ENCODE results near the gene ARL4D.
"Not testable (repeated sequence)": the region's sequence is repeated elsewhere in the genome, so short reads cannot be mapped to it uniquely, and the experiment has no call there.

Gene ARL4D, protein sequence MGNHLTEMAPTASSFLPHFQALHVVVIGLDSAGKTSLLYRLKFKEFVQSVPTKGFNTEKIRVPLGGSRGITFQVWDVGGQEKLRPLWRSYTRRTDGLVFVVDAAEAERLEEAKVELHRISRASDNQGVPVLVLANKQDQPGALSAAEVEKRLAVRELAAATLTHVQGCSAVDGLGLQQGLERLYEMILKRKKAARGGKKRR

DNA sequence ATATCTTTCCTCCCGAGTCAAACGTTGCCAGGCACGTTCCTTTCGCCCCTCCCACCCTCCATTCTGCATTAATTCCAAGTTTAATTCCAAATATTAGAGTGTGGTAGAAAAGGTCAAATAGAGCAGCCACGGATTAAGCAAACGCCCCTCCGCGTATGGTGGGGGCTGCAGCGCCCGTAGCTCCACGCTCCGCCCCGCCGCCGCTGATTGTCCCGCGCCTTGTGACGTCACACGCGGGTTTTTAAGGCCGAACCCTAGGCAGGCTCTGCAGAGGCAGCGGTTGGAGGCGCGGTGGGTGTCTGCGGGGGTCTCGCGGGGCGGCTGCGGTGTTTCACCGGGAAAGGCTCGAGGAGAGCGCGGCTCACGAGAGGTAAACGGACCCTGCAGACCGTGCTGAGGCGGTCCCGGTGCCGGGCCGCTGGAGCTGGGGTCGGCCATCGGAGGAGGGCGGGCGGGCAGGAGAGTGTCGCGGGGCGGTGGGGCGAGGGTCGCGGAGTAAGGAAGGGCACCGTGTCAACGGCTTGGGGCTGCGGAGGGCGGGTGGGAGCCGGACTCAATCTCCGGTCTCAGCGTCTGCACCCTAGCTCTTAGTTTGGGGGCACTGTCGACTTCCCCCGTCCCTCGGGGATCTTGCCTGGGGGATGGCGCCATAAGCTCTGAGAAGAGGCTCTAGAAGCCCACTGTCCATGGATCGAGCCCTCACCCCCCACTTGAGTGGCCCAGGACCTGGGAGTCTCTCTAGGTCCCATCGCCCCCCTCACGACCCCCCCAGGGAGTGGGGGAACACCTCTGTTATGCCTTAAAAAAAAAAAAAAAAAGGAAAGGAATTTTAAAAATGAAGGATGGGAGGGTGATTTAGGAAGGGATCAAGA lies at the start of gene ARL4D:
TSS of gene ARL4D (plus strand) at position 270 of the 872 bp plus-strand sequence. CDS start 740 bp downstream, outside the sequence.
- peak; percentile 26 to 86 for DNase-seq

DNA sequence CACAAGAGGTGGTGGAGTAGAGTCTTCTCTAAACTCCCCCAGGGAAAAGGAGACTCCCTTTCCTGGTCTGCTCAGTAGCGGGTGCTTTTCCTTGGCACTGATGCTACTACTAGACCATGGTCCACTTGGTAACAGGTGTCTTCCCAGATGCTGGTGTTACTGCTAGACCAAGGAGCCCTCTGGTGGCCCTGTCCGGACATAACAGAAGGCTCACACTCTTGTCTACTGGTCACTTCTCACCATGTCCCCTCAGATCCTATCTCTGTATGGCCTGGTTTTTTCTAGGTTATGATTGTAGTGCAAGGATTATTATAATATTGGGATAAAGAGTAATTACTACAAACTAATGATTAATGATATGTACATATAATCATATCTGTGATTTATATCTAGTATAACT lies 49.7 kb upstream of the ARL4D start:
- DNase-seq = no peak

DNA sequence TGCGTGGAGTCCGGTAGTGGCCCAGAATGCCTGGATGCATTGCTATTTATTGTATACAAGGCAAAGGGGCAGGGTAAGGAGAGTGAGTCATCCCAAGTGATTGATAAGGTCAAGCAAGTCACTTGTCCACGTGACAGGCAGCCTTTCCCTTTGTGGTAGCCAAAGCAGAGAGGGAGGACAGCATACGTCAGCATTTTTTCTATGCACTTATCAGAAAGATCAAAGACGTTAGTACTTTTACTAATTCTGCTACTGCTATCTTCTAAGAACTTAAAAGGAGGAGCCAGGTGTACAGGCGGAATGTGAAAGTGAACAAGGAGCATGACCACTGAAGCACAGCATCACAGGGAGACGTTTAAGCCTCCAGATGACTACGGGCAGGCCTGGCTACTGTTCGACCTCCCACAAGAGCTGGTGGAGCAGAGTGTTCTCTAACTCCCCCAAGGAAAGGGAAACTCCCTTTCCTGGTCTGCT lies 47.9 kb upstream of the ARL4D start:
- no peak for DNase-seq

DNA sequence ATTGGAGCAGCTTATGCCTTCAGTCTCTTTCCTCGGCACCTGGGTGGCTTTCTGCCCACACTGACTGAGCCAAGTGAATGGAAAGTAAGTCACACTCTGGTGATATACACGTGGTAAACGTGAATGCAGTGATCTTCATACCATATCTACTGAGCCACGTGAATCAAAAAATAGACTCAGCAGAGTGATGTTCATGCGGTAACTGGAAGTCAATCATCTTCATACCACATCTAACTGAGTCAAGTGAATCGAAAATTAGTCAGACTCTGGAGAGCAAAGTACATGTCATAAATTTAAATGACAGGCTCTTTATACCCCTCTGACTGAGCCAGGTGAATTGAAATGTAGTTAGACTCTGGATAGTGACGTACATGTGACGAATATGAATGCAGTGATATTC lies 47.1 kb upstream of the ARL4D start:
- no peak for DNase-seq

DNA sequence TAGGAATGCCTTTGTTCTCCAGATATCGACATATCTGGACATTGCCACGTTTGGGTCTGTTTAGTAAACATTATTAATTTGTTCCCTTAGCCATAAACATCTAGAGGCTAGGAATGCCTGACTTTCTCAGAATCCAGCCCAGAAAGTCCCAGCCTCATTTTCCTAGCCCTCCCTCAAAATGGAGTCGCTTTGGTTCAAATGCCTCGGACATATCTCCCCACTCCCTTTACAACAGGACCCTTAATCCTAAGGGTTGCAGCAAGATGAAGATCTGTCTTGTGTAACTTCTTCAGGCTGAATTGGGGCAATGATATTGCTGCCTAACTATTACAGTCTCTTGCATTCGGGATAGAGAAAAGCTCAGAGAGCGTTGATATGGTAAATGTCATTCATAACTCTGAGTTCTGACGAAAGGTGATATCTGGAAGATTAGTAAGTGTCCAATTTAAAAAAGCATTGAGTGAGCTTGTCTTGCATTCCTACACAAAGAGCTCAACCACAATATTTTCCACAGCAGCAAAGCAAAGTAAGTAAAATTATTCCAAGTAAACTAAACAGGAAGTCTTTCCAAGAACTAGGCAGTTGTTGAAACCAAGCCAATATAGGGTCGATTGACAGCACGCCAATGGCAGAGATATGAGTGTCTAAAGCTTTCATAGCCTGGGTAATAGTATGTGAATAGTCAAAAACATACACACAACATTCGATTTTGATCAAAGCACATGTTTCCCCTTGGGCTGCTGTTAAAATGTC lies 46.0 kb upstream of the ARL4D start:
- no peak for DNase-seq

DNA sequence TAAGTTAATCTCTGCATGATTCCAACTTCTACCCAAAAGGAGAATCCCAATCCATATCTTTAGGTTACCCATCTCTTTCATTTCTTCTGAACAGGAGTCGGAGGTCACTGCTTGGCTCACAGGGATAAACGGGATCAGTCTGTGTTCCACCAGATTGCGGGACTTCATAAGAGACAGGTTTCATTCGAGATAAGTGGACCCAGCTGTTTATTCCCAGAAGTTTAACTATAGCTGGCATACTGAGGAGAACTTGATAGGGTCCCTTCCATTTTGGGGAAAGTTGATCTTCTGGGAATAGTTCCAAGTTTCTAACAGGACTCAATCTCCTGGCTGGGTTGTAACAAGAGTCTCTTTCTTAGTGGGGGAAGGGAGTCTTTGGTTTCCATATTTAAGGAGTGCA lies 45.4 kb upstream of the ARL4D start:
- DNase-seq = no peak

DNA sequence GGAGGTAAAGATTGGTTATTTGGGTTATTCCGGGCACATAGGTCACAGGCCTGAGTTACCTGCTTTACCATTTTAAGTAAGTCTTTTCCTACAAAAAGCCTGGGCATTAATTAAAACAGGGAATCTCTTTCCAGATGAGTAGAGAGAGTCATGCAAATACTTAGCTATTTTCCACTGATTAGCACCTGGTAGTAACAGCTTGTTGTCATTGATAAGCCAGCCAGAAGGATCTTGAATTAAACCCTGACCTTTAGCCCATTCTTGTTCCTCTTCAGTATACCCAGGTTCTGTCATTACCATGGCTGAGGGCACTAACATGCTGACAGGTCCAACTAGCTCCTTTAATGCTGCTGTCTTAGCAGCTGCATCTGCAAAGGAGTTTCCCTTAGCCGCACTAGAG lies 44.4 kb upstream of the ARL4D start:
- DNase-seq = no peak

DNA sequence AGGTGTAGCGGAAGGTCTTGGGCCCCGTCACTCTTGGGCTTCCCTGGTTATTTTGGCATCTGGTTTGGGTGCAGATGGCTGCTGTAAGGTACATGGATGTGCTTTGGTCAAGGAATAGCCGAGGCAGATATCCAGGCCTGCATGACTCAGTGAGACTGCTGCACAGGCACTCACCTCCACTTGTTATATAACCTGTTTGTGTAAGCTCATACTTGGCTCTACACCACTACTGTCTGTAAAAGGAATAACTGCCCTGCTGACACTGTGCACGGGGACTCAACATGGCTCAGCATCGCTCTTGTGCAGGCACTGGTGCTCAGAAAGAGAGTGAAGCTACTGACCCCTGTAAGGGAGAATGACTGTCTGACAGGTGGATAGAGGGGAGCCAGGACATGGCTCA lies 42.3 kb upstream of the ARL4D start:
- DNase-seq = no peak

DNA sequence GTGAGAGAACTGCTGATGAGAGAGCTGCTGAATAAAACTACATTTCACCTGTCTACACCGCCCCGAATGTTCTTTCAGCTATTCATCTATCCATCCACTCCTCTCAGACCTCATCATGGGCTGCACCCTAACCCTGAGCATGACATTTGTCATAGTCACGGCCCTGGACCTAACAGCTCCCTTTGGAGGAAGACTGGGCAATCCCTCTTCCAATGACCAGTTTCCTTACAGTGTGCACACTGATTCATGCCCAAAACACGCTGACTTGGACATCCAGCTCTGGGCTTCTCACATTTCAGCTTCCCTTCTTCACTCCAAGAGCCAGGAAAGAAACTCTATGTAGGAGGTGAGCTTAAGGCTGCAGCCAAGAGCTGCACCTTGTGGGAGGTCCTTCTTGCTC lies 41.8 kb upstream of the ARL4D start:
- no peak for DNase-seq

DNA sequence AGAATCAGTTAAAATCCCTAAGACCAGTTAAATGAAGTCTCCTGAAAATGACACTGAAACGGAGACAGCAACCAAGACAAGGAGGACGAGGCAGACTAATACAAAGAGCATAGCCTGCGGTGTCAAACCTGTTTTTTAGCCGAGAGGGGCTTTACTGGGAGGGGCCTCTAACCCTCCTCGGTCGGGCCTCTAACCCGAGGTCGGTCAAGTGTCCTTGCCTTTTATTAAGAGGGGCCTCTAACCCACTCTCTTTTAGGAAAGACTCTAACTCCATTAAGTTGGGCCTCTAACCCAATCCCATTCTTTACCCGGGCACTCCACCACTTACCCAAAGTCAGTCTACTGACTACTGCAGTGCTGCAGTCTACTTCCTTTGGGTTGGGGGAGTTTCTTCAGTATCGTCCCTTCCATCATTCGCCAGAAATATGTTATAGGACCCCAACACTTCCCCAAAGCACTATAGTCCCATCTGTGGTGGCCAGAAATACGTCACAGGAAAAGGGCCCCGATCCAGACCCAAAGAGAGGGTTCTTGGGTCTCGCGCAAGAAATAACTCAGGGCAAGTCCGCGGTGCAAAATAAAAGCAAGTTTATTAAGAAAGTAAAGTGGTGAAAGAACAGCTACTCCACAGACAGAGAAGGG lies 39.2 kb upstream of the ARL4D start:
- no peak for DNase-seq

DNA sequence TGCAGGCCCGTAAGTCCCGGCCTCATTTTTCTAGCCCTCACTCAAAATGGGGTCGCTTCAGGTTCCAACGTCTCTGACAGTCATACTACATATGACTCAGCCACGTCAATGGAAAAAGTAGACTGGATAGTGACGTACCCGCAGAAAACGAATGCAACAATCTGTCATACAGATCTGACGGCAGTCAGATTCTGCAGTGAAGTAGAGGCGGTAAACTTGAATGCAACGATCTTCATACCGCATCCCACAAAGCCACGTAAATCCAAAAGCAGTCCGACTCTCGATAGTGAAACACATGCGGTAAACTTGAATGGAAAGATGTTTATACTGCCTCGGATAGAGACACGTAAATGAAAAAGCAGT lies 38.4 kb upstream of the ARL4D start:
- peak in 1 of 2 experiments; percentile 84 for DNase-seq

DNA sequence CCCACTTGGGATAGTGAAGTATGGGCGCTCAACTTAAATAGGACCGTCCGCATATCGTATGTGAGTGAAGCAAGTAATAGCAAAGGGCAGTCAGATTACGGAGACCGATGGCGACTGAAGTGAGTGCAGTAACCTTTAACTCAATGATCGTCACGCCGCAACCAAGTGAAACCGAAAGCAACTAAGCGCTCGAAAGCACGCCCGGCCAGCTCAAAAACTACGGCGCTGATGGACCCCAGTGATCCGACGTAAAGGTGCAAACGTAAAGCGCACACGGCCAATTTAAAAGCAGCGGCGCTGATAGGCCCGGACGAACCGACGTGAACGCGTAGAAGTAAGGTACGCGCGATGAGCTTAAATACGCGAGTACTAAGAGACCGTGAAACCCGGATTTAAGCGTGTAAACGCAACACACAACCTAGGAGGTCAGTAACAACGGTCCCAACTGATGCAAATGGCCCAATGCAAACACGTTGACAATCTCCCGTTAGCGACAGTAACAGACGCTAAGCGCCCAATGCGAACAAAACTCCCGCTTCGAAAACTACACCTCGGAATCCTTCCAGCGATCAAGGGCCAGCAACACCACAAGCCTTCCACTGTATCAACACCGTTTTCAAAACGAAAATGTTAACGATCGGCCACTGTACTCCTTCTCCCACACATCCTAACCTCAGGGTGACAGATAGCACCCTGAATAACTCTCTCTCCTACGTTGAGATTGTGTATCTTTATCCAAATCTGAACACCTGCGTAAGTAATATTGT lies 37.9 kb upstream of the ARL4D start:
- peak; percentile 100 for DNase-seq

DNA sequence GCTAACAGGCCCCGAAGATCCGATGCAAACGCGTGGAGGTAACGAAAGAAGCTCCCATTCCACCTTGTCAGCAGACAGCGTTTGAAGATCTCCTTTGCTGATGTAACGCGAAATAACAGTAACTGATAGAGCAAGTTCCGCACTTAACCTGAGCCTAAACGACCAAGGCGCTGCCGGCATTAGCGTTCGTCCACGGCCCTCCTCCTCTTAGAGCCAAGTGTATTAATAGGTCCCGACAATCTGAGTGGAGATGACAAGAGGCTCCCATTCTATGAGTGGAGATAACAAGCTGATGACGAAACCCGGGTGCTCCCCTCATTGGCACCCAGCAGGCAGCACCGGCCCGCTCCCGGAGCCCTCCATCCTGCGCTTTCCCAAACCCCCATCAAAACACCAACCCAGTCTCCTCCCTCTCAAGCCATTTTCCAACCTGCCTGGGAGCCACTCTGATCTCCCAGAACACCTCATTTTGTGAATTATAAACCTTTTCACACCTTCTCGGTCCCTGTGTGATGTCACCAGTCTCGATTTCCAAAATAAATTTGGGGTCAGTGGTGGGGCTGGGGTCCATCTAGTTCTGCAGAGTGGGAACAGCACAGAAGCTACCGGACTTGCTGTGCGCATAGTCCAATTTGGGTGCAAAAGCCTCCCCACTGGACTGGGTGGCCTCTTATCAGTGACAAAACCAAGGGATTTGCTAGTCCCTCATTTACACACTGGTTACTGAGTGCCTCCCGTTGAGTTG lies 35.4 kb upstream of the ARL4D start:
- DNase-seq = no peak

DNA sequence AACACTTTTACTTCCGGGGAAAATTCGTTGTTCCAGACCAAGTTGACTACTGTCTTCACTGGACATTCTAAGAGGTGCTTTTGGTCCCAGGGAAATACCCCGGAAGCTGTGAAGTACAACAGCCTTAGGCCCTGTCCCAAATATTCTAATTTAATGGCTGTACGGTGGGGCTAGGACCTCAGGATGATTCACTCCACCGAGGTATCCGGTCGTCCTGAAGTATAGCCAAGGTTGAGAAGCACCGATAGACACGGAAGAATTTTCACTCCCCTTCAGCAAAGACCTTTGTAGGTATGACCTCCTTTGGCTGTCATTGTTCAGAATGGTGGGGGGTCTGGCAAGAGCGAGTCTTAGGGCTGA lies 34.9 kb upstream of the ARL4D start:
- DNase-seq = no peak

DNA sequence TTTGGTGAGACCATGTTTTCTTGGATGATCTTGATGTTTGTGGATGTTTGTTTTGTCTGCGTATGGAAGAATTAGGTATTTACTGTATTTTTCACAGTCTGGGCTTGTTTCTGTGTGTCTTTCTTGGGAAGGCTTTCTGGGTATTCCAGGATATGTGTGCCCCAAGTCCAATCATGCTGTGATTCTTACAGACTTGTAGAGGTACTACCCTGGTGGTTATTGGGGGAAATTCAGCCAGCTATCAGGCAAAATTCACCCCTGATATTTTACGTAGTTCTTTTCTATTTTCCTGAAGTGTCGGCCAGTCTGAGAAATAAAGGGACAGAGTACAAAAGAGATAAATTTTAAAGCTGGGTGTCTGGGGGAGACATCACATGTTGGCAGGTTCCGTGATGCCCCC lies 33.4 kb upstream of the ARL4D start:
- no peak for DNase-seq

DNA sequence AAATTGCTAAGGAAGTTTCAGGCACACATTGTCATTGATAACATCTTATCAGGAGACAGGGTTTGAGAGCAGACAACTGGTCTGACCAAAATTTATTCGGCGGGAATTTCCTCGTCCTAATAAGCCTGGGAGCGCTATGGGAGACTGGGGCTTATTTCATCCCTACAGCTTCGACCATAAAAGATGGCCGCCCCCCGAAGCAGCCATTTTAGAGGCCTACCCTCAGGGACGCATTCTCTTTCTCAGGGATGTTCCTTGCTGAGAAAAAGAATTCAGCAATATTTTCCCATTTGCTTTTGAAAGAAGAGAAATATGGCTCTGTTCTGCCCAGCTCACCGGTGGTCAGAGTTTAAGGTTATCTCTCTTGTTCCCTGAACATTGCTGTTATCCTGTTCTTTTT lies 32.9 kb upstream of the ARL4D start:
- DNase-seq = not testable (repeated sequence)

DNA sequence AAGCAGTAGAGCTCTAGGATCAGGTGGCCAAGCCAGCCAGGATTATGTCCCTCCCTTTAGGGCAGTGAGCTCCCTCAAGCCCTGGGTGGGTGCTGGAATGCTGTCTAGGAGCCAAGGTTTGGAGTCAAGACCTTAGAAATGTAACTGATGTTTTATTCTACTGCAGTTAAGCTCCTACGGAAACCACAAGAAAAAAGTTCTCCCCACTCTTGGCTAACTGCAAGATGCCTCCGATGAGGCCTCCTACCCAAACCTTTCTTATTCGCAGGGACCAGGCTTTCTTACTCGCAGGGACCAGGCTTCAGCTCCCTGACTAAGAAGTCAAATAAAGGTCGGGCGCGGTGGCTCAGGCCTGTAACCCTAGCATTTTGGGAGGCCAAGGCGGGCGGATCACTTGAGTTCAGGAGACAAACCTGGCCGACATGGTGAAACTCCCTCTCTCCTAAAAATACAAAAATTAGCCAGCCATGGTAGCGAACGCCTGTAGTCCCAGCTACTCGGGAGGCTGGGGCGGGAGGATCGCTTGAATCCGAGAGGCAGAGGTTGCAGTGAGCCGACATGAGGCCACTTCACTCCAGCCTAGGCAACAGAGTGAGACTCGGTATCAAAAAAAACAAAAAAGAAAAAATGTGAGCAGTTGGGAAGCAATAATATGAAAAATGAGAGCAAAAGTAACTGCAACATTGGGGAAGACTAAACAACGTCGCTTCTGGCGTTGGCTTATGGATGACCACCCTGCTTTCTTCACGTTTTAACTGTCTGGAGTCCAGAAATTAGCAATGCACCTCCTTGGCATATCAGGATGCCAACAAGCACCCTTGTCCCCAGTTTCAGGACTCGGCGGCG lies 31.7 kb upstream of the ARL4D start:
- no peak for DNase-seq

DNA sequence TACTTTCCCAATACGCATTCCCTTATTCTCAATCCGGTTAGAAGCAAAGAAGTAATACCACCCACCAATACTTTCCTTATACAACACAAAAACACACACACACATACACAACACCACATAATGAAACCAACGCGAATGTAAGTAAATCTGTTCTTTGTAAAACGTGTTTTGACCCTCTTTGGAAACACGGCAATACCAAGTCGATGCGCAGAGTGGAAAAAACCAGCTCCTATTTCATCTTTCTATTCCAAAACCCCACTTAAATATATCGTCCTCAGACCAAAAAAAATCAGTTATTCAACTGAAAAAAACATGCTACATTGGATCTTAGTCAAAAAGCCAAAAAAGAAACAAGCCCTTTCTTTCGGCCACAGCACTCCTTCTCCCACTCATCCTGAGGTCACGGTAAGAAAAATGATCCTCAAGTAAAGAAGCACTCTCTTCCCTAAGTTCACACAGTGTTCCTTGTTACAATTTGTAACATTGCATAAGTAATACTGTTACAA lies 31.0 kb upstream of the ARL4D start:
- DNase-seq = peak; percentile 96 to 99

DNA sequence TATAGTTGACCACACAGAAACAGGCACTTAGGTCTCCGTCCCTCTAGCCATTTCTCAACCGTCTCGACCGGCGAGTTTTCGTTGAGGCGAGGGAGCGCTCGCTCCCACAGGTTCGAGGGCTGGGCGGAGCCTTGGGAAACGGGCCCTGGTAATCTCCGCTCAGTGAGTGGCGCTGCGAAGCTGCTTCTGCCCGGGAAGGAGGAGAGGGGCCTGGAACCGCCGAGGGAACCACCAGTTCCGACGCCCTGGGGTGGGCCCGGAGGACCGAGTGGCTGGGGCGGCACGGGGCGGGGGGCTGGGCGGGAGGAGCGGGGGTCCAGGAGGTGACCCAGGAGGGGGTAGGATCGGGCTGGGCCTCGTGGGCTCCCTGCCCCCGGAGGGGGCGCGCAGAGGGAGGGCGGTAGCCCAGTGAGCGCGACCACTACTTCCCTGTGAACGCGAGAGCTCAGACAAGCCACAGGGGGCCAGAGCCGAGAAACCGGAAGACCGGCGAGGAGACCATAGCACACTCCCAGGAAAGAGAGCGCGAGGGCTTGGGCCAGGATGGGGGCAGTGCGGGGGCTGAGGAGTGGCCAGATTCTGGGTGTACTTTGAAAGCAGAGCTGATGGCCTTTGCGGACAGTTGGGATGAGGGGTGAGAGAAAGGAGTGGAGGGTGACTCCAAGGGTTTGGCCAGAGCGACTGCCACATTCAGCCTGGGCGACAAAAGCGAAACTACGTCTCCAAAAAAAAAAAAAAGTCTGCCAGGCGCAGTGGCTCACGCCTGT lies 29.9 kb upstream of the ARL4D start:
- DNase-seq = peak; percentile 68 to 89

DNA sequence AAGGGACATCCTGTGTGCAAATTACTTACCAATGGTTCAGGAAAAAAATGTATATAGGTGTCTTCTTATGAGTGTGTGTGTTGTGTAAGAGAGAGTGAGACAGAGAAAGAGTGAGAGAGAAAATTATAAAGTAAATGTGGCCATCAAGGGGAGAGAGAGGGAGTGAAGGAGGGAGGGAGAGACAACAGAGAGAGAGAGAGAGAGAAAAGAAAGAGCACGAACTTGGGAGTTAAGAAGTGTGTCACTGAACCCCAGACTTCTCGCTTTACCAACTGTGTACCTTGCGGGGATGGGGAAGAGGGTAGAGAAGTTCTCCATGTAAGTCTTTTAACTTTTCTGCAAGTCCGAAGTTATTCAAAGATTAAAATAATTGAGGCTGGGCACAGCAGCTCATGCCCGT lies 28.8 kb upstream of the ARL4D start:
- no peak for DNase-seq
